ENCODE data around the gene TOMM34. TPM values are rescaled to one million over a fixed set of nuclear protein-coding genes. Genes with fewer than 3 reads are reported as not detected.

Gene TOMM34
- total RNA-seq, 1 donor = 16.3 TPM

- H3K27me3 ChIP-seq (ENCODE audit: insufficient read depth, low read length) = no peaks in the 10 kb centered on the region
- peaks cover 7% of the 10 kb centered on the region for H4K20me1 ChIP-seq (ENCODE audit: insufficient read depth, low read length)
- H3K4me3 ChIP-seq (ENCODE audit: insufficient read depth, low read length) = peak within 1 kb of the TSS; percentile 93
- peaks cover 50% of the 10 kb centered on the region for H3K79me2 ChIP-seq (ENCODE audit: insufficient read depth, low read length)
- peak; percentile 95 for DNase-seq (ENCODE audit: insufficient read length, low spot score, missing footprints)
- peak within 1 kb of the TSS; percentile 96 for H2AFZ ChIP-seq (ENCODE audit: low read length)
- peak within 1 kb of the TSS; percentile 96 for H3K4me2 ChIP-seq (ENCODE audit: insufficient read depth, low read length)
- H3K4me1 ChIP-seq (ENCODE audit: insufficient read depth, low read length) = peaks cover 25% of the 10 kb centered on the region
- peak within 1 kb of the TSS; percentile 83 for H3K27ac ChIP-seq (ENCODE audit: low read depth, low read length)
- TF ChIP-seq CTCF (IDR thresholded peaks at IDR 0.05; ENCODE audit: extremely low read depth, low read depth, low read length) = peak; percentile 40
- H3K36me3 ChIP-seq (ENCODE audit: insufficient read depth, low read length) = no peaks in the 10 kb centered on the region
- no peaks in the 10 kb centered on the region for H3K9me3 ChIP-seq (ENCODE audit: low read depth, low read length)
These were observed 6.1 kb upstream of the TOMM34 start, which contains the start of gene STK4 for GRCh38 chr20:44966030-44966961. STK4 (plus strand) TSS chr20:44966512; CDS start chr20:44966569, 57 bp downstream.

- H3K36me3 ChIP-seq (ENCODE audit: insufficient read depth, low read length) = no peaks in the 10 kb centered on the region
- peaks cover 43% of the 10 kb centered on the region for H3K79me2 ChIP-seq (ENCODE audit: insufficient read depth, low read length)
- H4K20me1 ChIP-seq (ENCODE audit: insufficient read depth, low read length) = peaks cover 7% of the 10 kb centered on the region
- H3K27ac ChIP-seq (ENCODE audit: low read depth, low read length) = peak overlapping the region; percentile 83
- peak overlapping the region; percentile 96 for H2AFZ ChIP-seq (ENCODE audit: low read length)
- H3K4me1 ChIP-seq (ENCODE audit: insufficient read depth, low read length) = peaks cover 32% of the 10 kb centered on the region
- H3K4me3 ChIP-seq (ENCODE audit: insufficient read depth, low read length) = peak overlapping the region; percentile 93
- H3K4me2 ChIP-seq (ENCODE audit: insufficient read depth, low read length) = peak overlapping the region; percentile 96
- no peaks in the 10 kb centered on the region for H3K27me3 ChIP-seq (ENCODE audit: insufficient read depth, low read length)
- TF ChIP-seq CTCF (IDR thresholded peaks at IDR 0.05; ENCODE audit: extremely low read depth, low read depth, low read length) = no peak
- DNase-seq (ENCODE audit: insufficient read length, low spot score, missing footprints) = no peak
- H3K9me3 ChIP-seq (ENCODE audit: low read depth, low read length) = no peaks in the 10 kb centered on the region
These were observed 5.4 kb upstream of the TOMM34 start for GRCh38 chr20:44965651-44966029.

DNA sequence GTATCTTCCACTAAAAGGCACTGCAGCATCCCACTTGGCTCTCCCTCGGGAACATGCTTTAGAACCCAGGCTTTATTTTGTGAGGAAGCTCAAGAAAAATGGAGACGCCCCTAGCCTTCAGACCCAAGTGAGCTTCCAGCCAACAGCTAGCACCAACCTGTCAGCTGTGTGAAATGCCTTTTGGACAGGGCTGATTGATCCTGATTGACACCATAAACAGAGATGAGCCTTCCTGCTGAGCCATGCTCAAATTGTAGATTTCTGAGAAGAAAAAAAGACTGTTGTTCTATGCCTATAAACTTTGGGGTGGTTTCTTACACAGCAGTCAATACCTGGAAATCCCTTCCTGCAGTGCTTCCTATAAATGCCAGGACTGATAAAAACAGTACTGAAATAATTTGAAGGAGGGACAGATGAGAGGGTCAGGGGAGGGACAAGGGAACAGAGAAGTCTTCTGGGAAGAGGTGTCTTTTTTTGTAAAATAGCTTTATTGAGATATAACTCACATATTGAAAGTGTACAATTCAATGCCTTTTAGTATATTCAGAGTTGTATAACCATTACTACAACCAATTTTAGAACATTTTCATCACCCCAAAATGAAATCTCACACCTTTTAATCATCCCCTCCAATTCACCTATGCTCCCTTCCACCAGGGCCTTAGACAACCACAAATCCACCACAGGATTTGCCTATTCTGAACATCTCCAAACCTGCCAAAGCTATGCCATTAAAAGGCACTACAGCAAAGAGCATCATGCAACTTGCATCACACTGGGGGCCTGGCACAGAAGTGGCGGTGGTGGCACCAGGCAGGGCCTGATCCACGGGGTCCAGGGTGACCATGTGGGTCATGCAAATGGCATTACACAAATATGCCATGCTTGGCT, 3.4 kb upstream of the TOMM34 start:
- Histone ChIP-seq H3K4me1 (ENCODE audit: insufficient read depth, low read length) (peaks cover 37% of the 10 kb centered on the region), H3K9me3 (ENCODE audit: low read depth, low read length) (no peaks in the 10 kb centered on the region), H3K27ac (ENCODE audit: low read depth, low read length) (no peak overlapping the region), H3K4me3 (ENCODE audit: insufficient read depth, low read length) (no peak overlapping the region), H3K4me2 (ENCODE audit: insufficient read depth, low read length) (no peak overlapping the region), H2AFZ (ENCODE audit: low read length) (no peak overlapping the region), H3K27me3 (ENCODE audit: insufficient read depth, low read length) (no peaks in the 10 kb centered on the region), H4K20me1 (ENCODE audit: insufficient read depth, low read length) (peaks cover 10% of the 10 kb centered on the region), H3K79me2 (ENCODE audit: insufficient read depth, low read length) (peaks cover 38% of the 10 kb centered on the region), H3K36me3 (ENCODE audit: insufficient read depth, low read length) (peaks cover 2% of the 10 kb centered on the region)
- DNase-seq (ENCODE audit: insufficient read length, low spot score, missing footprints) = no peak
- TF ChIP-seq CTCF (IDR thresholded peaks at IDR 0.05; ENCODE audit: extremely low read depth, low read depth, low read length) = no peak
